ENCODE data around the gene ABI3BP. TPM values are rescaled to one million over a fixed set of nuclear protein-coding genes. Genes with fewer than 3 reads are reported as not detected.

The ABI3BP gene
- total RNA-seq, 2 experiments from 2014 or later = not detected

GRCh38 chr3:100896994-100897393 lies 96.2 kb downstream of the ABI3BP start:
- CTCF ChIA-PET = no interaction called here

GRCh38 chr3:100893590-100893989 lies 99.6 kb downstream of the ABI3BP start:
- Mint-ChIP-seq H3K27ac (no peak overlapping the region), H3K36me3 (ENCODE audit: low read depth) (no peaks in the 10 kb centered on the region), H3K9me3 (no peaks in the 10 kb centered on the region), H3K4me1 (ENCODE audit: low read depth) (no peaks in the 10 kb centered on the region), H3K27me3 (peaks cover 5% of the 10 kb centered on the region), H3K4me3 (no peak overlapping the region)
- Histone ChIP-seq H3K27me3 (ENCODE audit: control insufficient read depth in 1 of 2, insufficient read depth in 2 of 2, low read length in 2 of 2) (no peaks in the 10 kb centered on the region), H3K9me3 (ENCODE audit: control insufficient read depth in 1 of 2, insufficient read depth in 1 of 2, low read length in 2 of 2) (no peaks in the 10 kb centered on the region), H3K27ac (ENCODE audit: low read depth in 1 of 2, low read length in 2 of 2) (no peak overlapping the region), H3K4me3 (ENCODE audit: low read length) (no peak overlapping the region), H3K4me1 (ENCODE audit: insufficient read depth, low read length) (no peaks in the 10 kb centered on the region), H3K36me3 (ENCODE audit: insufficient read depth, low read length) (no peaks in the 10 kb centered on the region)
- no peak for TF ChIP-seq CTCF (IDR thresholded peaks at IDR 0.05)
- ATAC-seq (ENCODE audit: poor library complexity) = no peak
- POLR2A ChIA-PET = no interaction called here
- CTCF ChIA-PET = no interaction called here
- intact Hi-C loops (cut with DNase I, micrococcal nuclease) = no loop called here
- DNase-seq = no peak

More at GRCh38 chr3:100896994-100897393, 96.2 kb downstream of the ABI3BP start:
- Histone ChIP-seq H3K36me3 (ENCODE audit: insufficient read depth, low read length) (no peaks in the 10 kb centered on the region), H3K27ac (ENCODE audit: low read depth in 1 of 2, low read length in 2 of 2) (no peak overlapping the region), H3K4me1 (ENCODE audit: insufficient read depth, low read length) (no peaks in the 10 kb centered on the region), H3K4me3 (ENCODE audit: low read length) (no peak overlapping the region), H3K27me3 (ENCODE audit: control insufficient read depth in 1 of 2, insufficient read depth in 2 of 2, low read length in 2 of 2) (no peaks in the 10 kb centered on the region), H3K9me3 (ENCODE audit: control insufficient read depth in 1 of 2, insufficient read depth in 1 of 2, low read length in 2 of 2) (no peaks in the 10 kb centered on the region)
- H3K9me3 Mint-ChIP-seq = no peaks in the 10 kb centered on the region
- no peaks in the 10 kb centered on the region for H3K4me1 Mint-ChIP-seq (ENCODE audit: low read depth)
- DNase-seq (no peak), ATAC-seq (ENCODE audit: poor library complexity) (no peak)
- TF ChIP-seq CTCF (IDR thresholded peaks at IDR 0.05) = no peak
- intact Hi-C loops (cut with DNase I, micrococcal nuclease) = no loop called here
- H3K27ac Mint-ChIP-seq = no peak overlapping the region
- no peaks in the 10 kb centered on the region for H3K27me3 Mint-ChIP-seq
- POLR2A ChIA-PET = no interaction called here
- no peak overlapping the region for H3K4me3 Mint-ChIP-seq
- no peaks in the 10 kb centered on the region for H3K36me3 Mint-ChIP-seq (ENCODE audit: low read depth)

- H3K27ac ChIP-seq (ENCODE audit: low read depth in 1 of 2, low read length in 2 of 2) = no peak overlapping the region
- Mint-ChIP-seq H3K9me3 (no peaks in the 10 kb centered on the region), H3K36me3 (ENCODE audit: low read depth) (no peaks in the 10 kb centered on the region), H3K27me3 (peaks cover 5% of the 10 kb centered on the region), H3K4me3 (no peak overlapping the region), H3K4me1 (ENCODE audit: low read depth) (no peaks in the 10 kb centered on the region), H3K27ac (no peak overlapping the region)
- H3K4me1 ChIP-seq (ENCODE audit: insufficient read depth, low read length) = no peaks in the 10 kb centered on the region
- ChIA-PET POLR2A (no interaction called here), CTCF (no interaction called here)
- H3K9me3 ChIP-seq (ENCODE audit: control insufficient read depth in 1 of 2, insufficient read depth in 1 of 2, low read length in 2 of 2) = no peaks in the 10 kb centered on the region
- no peaks in the 10 kb centered on the region for H3K36me3 ChIP-seq (ENCODE audit: insufficient read depth, low read length)
- intact Hi-C loops (cut with DNase I, micrococcal nuclease) = no loop called here
- no peaks in the 10 kb centered on the region for H3K27me3 ChIP-seq (ENCODE audit: control insufficient read depth in 1 of 2, insufficient read depth in 2 of 2, low read length in 2 of 2)
- no peak for ATAC-seq (ENCODE audit: poor library complexity)
- no peak overlapping the region for H3K4me3 ChIP-seq (ENCODE audit: low read length)
- no peak for TF ChIP-seq CTCF (IDR thresholded peaks at IDR 0.05)
- peak in 2 of 14 experiments; percentile 7 to 25 for DNase-seq
Observed at GRCh38 chr3:100893108-100893507, 100.1 kb downstream of the ABI3BP start.

Data from CD4-positive, alpha-beta T cell (primary cell).